Measurements from ENCODE around the gene JAM3. TPM values are rescaled to one million over a fixed set of nuclear protein-coding genes. Genes with fewer than 3 reads are reported as not detected.

The JAM3 gene
- total RNA-seq: 61.9 and 71.5 TPM in 2 replicates

GRCh38 chr11:134068829-134069425, at the start of gene JAM3:
TSS of gene JAM3 (plus strand) at chr11:134069072. CDS start at chr11:134069084, 12 bp downstream.

Other genes with a start within 250 kb of the JAM3 start
- not detected in 2 replicates for gene SPATA19, start 223.6 kb upstream of the JAM3 start, total RNA-seq
- gene IGSF9B, start 112.1 kb upstream of the JAM3 start, total RNA-seq: 0.68 and 3.8 TPM in 2 replicates
- gene NCAPD3, start 154.9 kb downstream of the JAM3 start, total RNA-seq: 15.5 and 23.5 TPM in 2 replicates
- gene VPS26B, start 155.6 kb downstream of the JAM3 start, total RNA-seq: 38.2 and 38.3 TPM in 2 replicates
- gene THYN1, start 184.3 kb downstream of the JAM3 start, total RNA-seq: 60.6 and 68.7 TPM in 2 replicates
- 16.8 and 17.4 TPM in 2 replicates for gene ACAD8, start 184.5 kb downstream of the JAM3 start, total RNA-seq
- gene GLB1L3, start 207.3 kb downstream of the JAM3 start, total RNA-seq: not detected in 2 replicates

Measured in aortic smooth muscle cell (primary cell).